ENCODE measurements around the gene HLA-DMA.
A peak's percentile ranks its signal among the peaks of the same experiment; 100 is the strongest.

HLA-DMA gene

DNA sequence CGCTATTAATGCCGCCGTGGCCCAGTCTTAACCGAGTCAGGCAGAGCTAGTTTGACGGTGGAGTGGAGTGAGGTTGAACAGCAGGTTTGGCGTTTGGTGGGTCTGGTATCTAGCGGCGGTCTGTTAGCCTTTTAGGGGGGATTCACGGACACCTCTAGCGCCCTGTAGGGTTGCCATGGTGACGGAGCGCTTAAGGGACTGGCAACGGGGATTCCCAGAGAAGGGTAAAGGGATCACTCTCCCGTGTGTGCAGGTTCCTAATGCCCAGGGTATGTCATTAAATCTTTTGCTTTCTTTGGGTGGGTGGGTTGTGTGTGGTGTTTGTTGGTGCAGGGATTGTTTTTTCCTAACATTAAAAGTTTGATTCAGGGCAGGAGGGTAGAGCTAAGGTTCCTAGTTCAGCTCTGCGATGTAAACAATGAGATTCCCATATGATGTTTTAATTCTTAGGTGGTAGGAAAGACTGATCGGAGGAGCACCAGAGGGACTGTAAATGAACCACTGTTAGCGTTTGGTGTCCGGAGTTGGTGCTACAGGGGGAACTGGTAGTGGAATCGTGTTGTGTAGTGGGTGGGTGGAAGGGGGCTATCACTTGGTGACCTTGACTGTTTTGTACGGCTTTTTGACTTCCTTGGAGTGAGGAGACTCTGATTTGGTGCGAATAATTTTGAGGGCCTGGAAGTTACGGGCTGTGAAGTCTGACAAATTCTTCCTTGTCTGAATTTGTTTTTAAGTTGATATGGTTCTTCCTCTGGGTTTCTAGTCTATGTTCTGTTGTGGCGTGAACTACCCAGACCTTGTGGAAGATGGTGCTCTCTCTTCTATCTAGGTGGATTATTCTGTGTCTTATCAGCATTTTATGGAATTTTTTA is 20.5 kb upstream of the HLA-DMA start:
- Histone ChIP-seq H3K4me1 (ENCODE audit: low read length) (peaks cover 3% of the 10 kb centered on the region; the same call in 1 of the 2 replicates), H3K27me3 (ENCODE audit: low read depth, low read length) (no peaks in the 10 kb centered on the region), H4K20me1 (ENCODE audit: insufficient read depth, low read length) (peaks cover 61% of the 10 kb centered on the region), H3K36me3 (replicated peaks; ENCODE audit: low read depth, low read length) (peaks cover 72% of the 10 kb centered on the region), H3K4me3 (ENCODE audit: low read length) (peak overlapping the region; percentile 91), H3K9me3 (ENCODE audit: insufficient read depth, low read length) (no peaks in the 10 kb centered on the region; the same call in 1 of the 2 replicates), H3K79me2 (ENCODE audit: low read length) (peaks cover 88% of the 10 kb centered on the region), H3K27ac (ENCODE audit: low read length) (peak overlapping the region; percentile 77), H2AFZ (ENCODE audit: low read depth, low read length) (no peak overlapping the region), H3K9ac (ENCODE audit: low read length) (peak overlapping the region; percentile 87), H3K4me2 (ENCODE audit: low read length) (peak overlapping the region; percentile 64)
- TF ChIP-seq EZH2phosphoT487 (IDR thresholded peaks at IDR 0.05; ENCODE audit: low read depth) = no peak
- TF ChIP-seq, protein P1, sequence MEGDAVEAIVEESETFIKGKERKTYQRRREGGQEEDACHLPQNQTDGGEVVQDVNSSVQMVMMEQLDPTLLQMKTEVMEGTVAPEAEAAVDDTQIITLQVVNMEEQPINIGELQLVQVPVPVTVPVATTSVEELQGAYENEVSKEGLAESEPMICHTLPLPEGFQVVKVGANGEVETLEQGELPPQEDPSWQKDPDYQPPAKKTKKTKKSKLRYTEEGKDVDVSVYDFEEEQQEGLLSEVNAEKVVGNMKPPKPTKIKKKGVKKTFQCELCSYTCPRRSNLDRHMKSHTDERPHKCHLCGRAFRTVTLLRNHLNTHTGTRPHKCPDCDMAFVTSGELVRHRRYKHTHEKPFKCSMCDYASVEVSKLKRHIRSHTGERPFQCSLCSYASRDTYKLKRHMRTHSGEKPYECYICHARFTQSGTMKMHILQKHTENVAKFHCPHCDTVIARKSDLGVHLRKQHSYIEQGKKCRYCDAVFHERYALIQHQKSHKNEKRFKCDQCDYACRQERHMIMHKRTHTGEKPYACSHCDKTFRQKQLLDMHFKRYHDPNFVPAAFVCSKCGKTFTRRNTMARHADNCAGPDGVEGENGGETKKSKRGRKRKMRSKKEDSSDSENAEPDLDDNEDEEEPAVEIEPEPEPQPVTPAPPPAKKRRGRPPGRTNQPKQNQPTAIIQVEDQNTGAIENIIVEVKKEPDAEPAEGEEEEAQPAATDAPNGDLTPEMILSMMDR (IDR thresholded peaks at IDR 0.05; ENCODE audit: low read depth, low read length) = no peak

DNA sequence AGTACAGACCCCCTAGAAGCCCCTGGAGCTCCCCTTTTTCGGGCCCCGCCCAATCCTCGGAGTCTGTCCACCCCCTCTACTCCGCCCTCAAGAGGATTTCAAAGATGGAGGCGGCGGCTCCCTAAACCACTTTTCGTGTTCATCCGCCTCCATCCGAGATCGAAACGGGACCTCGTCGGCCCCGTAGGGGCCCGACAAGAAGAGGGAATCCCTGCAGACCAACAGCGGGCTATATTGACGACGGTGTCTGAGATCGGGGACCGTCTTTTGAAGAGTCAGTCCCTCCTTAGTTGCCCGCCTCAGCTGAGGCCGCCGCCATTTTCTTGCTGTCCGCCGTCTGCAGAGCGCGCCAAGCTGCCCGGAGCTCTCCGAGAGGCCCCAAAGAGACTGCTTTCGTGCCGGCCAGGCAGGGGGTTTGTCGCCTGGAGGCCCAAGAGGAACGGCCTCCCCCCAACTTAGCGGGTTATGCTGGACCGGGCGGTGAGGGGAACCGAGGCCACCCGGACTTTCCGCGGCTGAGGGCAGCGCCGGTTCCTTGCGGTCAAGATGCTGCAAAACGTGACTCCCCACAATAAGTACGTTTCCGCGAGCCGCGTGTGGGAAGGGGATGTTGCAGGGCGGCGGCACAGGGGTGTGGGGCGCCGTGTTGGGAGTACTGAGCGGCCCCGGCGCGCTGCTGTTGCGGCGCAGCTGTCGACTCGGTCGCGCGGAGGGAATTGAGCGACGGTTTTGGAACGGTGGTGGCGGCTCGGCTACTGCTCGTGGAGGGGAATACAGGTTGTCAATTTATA is 19.7 kb upstream of the HLA-DMA start:
- no peak for TF ChIP-seq EZH2phosphoT487 (IDR thresholded peaks at IDR 0.05; ENCODE audit: low read depth)
- TF ChIP-seq, protein P1 (IDR thresholded peaks at IDR 0.05; ENCODE audit: low read depth, low read length) = no peak
- peak overlapping the region; percentile 91 for H3K4me3 ChIP-seq (ENCODE audit: low read length)
- peaks cover 53% of the 10 kb centered on the region for H4K20me1 ChIP-seq (ENCODE audit: insufficient read depth, low read length)
- no peaks in the 10 kb centered on the region for H3K27me3 ChIP-seq (ENCODE audit: low read depth, low read length)
- peak overlapping the region; percentile 87 for H3K9ac ChIP-seq (ENCODE audit: low read length)
- H3K4me2 ChIP-seq (ENCODE audit: low read length) = peak overlapping the region; percentile 64
- H3K27ac ChIP-seq (ENCODE audit: low read length) = peak overlapping the region; percentile 77
- H3K36me3 ChIP-seq (replicated peaks; ENCODE audit: low read depth, low read length) = peaks cover 64% of the 10 kb centered on the region
- H2AFZ ChIP-seq (ENCODE audit: low read depth, low read length) = no peak overlapping the region
- peaks cover 87% of the 10 kb centered on the region for H3K79me2 ChIP-seq (ENCODE audit: low read length)
- H3K4me1 ChIP-seq (ENCODE audit: low read length) = peaks cover 3% of the 10 kb centered on the region; the same call in 1 of the 2 replicates
- H3K9me3 ChIP-seq (ENCODE audit: insufficient read depth, low read length) = no peaks in the 10 kb centered on the region; the same call in 1 of the 2 replicates

DNA sequence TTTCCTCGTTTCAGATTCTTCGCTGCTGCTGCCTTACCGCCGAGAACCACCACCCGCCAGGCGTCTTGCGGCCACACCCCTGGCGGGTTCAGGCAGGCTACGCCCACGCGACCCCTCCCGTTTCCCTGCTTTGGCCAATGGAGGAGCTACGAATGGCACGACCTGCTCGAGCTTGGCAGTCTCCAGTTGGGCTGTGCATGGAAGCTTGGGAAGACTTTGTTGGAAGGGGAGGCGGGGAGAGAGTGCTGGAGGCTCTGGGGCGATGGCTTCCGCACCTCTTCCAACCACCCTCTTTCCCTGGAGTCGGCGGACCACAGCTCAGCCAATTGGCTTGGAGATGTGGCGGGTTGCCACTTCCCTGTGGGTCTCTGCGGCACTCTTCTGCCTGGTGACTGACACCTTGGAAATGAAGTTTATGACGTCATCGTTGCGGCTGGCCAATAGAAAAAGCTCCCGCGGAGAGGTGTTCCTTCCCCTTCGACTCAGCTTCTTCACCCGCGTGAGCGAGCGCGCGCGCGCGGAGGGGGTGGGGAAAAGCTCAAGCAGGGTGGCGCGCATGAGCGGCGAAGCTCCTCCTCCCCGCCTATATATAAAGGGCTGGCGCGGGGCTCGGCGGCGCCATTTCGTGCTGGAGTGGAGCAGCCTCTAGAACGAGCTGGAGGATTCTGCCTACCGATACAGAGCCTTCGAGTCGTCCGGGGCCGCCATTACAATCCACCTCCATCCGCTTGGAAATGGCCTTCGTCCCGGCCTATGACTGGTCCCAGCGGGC is 18.9 kb upstream of the HLA-DMA start:
- Histone ChIP-seq H2AFZ (ENCODE audit: low read depth, low read length) (no peak overlapping the region), H3K4me1 (ENCODE audit: low read length) (peaks cover 9% of the 10 kb centered on the region), H4K20me1 (ENCODE audit: insufficient read depth, low read length) (peaks cover 51% of the 10 kb centered on the region), H3K27me3 (ENCODE audit: low read depth, low read length) (no peaks in the 10 kb centered on the region), H3K36me3 (replicated peaks; ENCODE audit: low read depth, low read length) (peaks cover 57% of the 10 kb centered on the region), H3K9ac (ENCODE audit: low read length) (peak overlapping the region; percentile 100), H3K27ac (ENCODE audit: low read length) (peak overlapping the region; percentile 99), H3K79me2 (ENCODE audit: low read length) (peaks cover 87% of the 10 kb centered on the region), H3K4me3 (ENCODE audit: low read length) (peak overlapping the region; percentile 91), H3K4me2 (ENCODE audit: low read length) (peak overlapping the region; percentile 94), H3K9me3 (ENCODE audit: insufficient read depth, low read length) (no peaks in the 10 kb centered on the region; the same call in 1 of the 2 replicates)
- TF ChIP-seq, protein P1 (IDR thresholded peaks at IDR 0.05; ENCODE audit: low read depth, low read length) = no peak
- TF ChIP-seq EZH2phosphoT487 (IDR thresholded peaks at IDR 0.05; ENCODE audit: low read depth) = no peak
